Coronary artery (tissue), 2 donors: Measurements from ENCODE around the gene CDH4.

Experiments
- DNase-seq: peaks from one replicate; pipeline ENCODE4 v3.0.0-alpha.2; 2017; ENCODE audit warnings: low spot score
- H3K27ac ChIP-seq, 2 donors: fragments of 200-600 bp; sonication (generic); one replicate each; pipeline ENCODE4 v1.5.1; 2016 to 2019
- H3K4me3 ChIP-seq: fragments of 200-600 bp; sonication (generic); 2 replicates; pipeline ENCODE4 v1.5.1; 2016; ENCODE audit warnings: mild to moderate bottlenecking, moderate library complexity
- CTCF ChIP-seq: fragments of 200-600 bp; sonication (generic); IDR thresholded peaks from one replicate; pipeline ENCODE4 v1.5.1; 2019; ENCODE audit warnings: antibody characterized with exemption

Gene CDH4

GRCh38 chr20:61322151-61322865 is 70.2 kb downstream of the CDH4 start:
- Histone ChIP-seq H3K27ac (no peak overlapping the region), H3K4me3 (no peak overlapping the region)
- no peak for TF ChIP-seq CTCF
- no peak for DNase-seq

GRCh38 chr20:61324906-61325305 is 72.8 kb downstream of the CDH4 start:
- Histone ChIP-seq H3K4me3 (no peak overlapping the region), H3K27ac (no peak overlapping the region)
- TF ChIP-seq CTCF: no peak
- DNase-seq: no peak

DNA sequence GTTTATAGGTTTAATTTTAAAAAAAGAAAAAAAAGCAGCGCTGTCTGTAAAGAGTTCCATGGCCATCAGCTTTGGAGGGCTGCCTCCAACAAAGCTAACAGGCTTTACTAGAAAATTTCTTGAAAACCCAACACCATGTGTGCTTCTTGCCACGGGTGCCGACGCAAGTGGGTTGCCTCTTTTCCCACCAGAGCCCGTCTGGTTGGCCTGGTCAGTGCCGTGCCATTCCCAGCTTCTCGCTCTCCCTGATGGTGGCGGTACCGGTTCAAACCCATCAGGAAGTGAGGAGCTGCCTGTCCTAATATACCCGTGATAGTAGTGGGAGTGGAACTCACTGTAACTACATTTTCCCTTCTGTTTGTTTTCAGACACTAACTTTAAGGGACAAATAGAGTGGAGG is 73.7 kb downstream of the CDH4 start:
- DNase-seq: no peak
- H3K27ac ChIP-seq: no peak overlapping the region
- TF ChIP-seq CTCF: no peak
- H3K4me3 ChIP-seq: no peak overlapping the region

GRCh38 chr20:61328911-61329558 is 77.0 kb downstream of the CDH4 start:
- peak; percentile 81 for DNase-seq
- no peak overlapping the region for H3K27ac ChIP-seq
- no peak overlapping the region for H3K4me3 ChIP-seq
- no peak for TF ChIP-seq CTCF

GRCh38 chr20:61330441-61330840 is 78.4 kb downstream of the CDH4 start:
- Histone ChIP-seq H3K4me3 (no peak overlapping the region), H3K27ac (no peak overlapping the region)
- no peak for DNase-seq
- TF ChIP-seq CTCF: no peak

DNA sequence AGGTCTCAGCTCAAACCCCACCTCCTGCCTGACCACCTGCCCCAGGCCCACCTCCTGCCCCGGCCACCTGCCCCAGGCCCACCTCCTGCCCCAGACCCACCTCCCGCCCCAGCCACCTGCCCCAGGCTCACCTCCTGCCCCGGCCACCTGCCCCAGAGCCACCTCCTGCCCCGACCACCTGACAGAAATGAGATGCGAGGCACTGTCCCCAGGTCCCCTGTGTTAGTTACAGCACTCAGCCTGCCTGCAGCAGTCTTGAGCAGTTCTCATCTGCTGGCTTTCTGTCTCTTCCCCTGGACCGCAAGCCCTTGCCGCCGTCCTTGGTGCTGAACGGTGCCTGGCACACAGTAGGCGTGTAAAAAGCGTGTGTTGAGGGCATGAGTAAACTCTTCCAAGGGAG is 79.5 kb downstream of the CDH4 start:
- no peak for DNase-seq
- no peak overlapping the region for H3K27ac ChIP-seq
- TF ChIP-seq CTCF: no peak
- H3K4me3 ChIP-seq: no peak overlapping the region
